HepG2 (cell line): Measurements from ENCODE around the gene TUBB4A. TPM values are rescaled to one million over a fixed set of nuclear protein-coding genes. Genes with fewer than 3 reads are reported as not detected.

ENCODE experiments used
- ATF7-NPFF ChIP-seq: sonication (generic); formaldehyde crosslinking; IDR thresholded peaks from 2 replicates; pipeline ENCODE4 v1.8.1; 2023; ENCODE audit warnings: mild to moderate bottlenecking, low read depth, missing genetic modification reagents, moderate library complexity
- ELF1 ChIP-seq: sonication (generic); formaldehyde crosslinking; IDR thresholded peaks from 2 replicates; pipeline ENCODE4 v1.4.0; 2020; ENCODE audit warnings: missing genetic modification reagents
- GLMP ChIP-seq: sonication (generic); formaldehyde crosslinking; IDR thresholded peaks from 2 replicates; pipeline ENCODE4 v1.9.0; 2021; ENCODE audit warnings: missing genetic modification reagents, mild to moderate bottlenecking, borderline replicate concordance
- GTF3A ChIP-seq: sonication (generic); formaldehyde crosslinking; conservative IDR thresholded peaks from 2 replicates; pipeline ENCODE4 v1.4.0; 2020; ENCODE audit warnings: mild to moderate bottlenecking, missing genetic modification reagents
- MXD3 ChIP-seq: IDR thresholded peaks from 2 replicates; pipeline ENCODE4 v1.6.1; 2016; ENCODE audit warnings: mild to moderate bottlenecking, missing biosample characterization, missing genetic modification reagents
- NFIC ChIP-seq: IDR thresholded peaks from 2 replicates; pipeline ENCODE4 v1.6.1; 2012; ENCODE audit warnings: mild to moderate bottlenecking, low read length, inconsistent platforms
- NFRKB ChIP-seq: fragments of 450-650 bp; IDR thresholded peaks from 2 replicates; pipeline ENCODE4 v1.6.1; 2017
- POGK ChIP-seq: sonication (generic); formaldehyde crosslinking; conservative IDR thresholded peaks from 2 replicates; pipeline ENCODE4 v1.8.0; 2022; ENCODE audit warnings: mild to moderate bottlenecking, moderate library complexity, missing genetic modification reagents
- TEF ChIP-seq: sonication (generic); formaldehyde crosslinking; IDR thresholded peaks from 2 replicates; pipeline ENCODE4 v1.5.0; 2020; ENCODE audit warnings: missing genetic modification reagents
- ZBTB21 ChIP-seq: sonication (generic); formaldehyde crosslinking; IDR thresholded peaks from 2 replicates; pipeline ENCODE4 v1.4.0; 2020; ENCODE audit warnings: missing genetic modification reagents
- ZBTB25 ChIP-seq: IDR thresholded peaks from 2 replicates; pipeline ENCODE4 v1.6.1; 2018; ENCODE audit warnings: missing genetic modification reagents
- ZBTB7A ChIP-seq: sonication (generic); formaldehyde crosslinking; IDR thresholded peaks from 2 replicates; pipeline ENCODE4 v1.8.0; 2022; ENCODE audit warnings: mild to moderate bottlenecking, missing genetic modification reagents
- ZNF180 ChIP-seq: sonication (generic); formaldehyde crosslinking; IDR thresholded peaks from 2 replicates; pipeline ENCODE4 v1.4.0; 2020; ENCODE audit warnings: low read depth, missing genetic modification reagents, borderline replicate concordance
- ZNF34 ChIP-seq: sonication (generic); formaldehyde crosslinking; IDR thresholded peaks from 2 replicates; pipeline ENCODE4 v1.4.0; 2020; ENCODE audit warnings: mild to moderate bottlenecking, missing genetic modification reagents, borderline replicate concordance
- ZNF768 ChIP-seq: sonication (generic); formaldehyde crosslinking; IDR thresholded peaks from 2 replicates; pipeline ENCODE4 v1.4.0; 2020; ENCODE audit warnings: missing genetic modification reagents
- polyA plus RNA-seq, 8 experiments: library from polyadenylated mRNA; depleted of rRNA in 3 of 8; stranded (reverse) in 7 of 8; unstranded in 1 of 8; fragments of >200 nt; fragmentation: Illumina TruSeq in 4 of 8; extraction: Trizol in 4 of 8; gene quantifications; 2 replicates each; pipeline versions ENCODE4 v1.2.1 to v1.2.3, GENCODE V29; 2011 to 2016; ENCODE audit warnings: low read depth in 4 of 8, missing spikeins in 1 of 8, mixed read lengths in 1 of 8; ENCODE audit not compliant: insufficient read depth in 1 of 8
- total RNA-seq, 5 experiments: library from RNA; depleted of rRNA; stranded (reverse); fragments of >200 nt; fragmentation: Illumina TruSeq; extraction: Trizol; gene quantifications; 2 replicates each; pipeline ENCODE4 v1.2.3, GENCODE V29; 2016; ENCODE audit warnings: low read depth in 1 of 5
- TF ChIP-seq, protein P1 (sequence below): IDR thresholded peaks from 2 replicates; pipeline ENCODE4 v1.6.1; 2016; ENCODE audit warnings: low read depth
- TF ChIP-seq, protein P2 (sequence below): sonication (generic); formaldehyde crosslinking; conservative IDR thresholded peaks from 2 replicates; pipeline ENCODE4 v1.4.0; 2020; ENCODE audit warnings: missing genetic modification reagents
- TF ChIP-seq, protein P3 (sequence below): sonication (generic); formaldehyde crosslinking; IDR thresholded peaks from 2 replicates; pipeline ENCODE4 v1.5.1; 2020; ENCODE audit warnings: missing genetic modification reagents, mild to moderate bottlenecking, borderline replicate concordance

Gene TUBB4A
- total and polyA plus RNA-seq, 2 of the 13 experiments (the other 11 are each of a cell fraction or from before 2014, with no cell fraction given), result not detected

DNA sequence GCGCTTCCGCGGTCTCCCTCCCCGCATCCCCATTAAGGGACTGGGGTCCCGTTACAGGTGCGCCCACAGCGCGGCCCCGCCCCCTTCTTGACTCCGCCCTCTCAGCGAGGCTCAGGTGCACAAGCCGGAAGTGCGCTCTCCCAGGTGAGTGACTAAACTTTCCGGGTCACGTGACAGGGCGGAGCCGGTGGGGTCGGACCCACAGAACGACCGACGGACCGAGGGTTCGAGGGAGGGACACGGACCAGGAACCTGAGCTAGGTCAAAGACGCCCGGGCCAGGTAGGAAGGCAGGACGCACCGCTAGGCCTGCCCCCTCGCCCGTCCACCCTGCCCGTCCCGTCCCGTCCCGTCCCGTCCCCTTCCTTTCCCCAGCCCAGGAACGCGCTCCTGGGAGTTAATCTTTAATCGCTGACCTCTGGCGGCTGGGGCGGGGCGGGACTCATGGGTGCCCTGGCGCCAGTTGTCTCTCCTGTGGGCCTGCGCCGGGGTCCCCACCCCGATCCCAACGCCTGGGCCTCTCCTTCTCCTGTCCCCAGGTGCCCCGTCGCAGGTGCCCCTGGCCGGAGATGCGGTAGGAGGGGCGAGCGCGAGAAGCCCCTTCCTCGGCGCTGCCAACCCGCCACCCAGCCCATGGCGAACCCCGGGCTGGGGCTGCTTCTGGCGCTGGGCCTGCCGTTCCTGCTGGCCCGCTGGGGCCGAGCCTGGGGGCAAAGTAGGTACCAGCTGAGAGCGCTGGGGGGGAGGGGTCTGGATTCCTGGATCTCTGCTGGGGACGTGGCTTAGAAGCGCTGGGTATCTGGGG, 37.8 kb downstream of the TUBB4A start, which contains the start of gene CRB3 (continued):
- TF ChIP-seq, protein P1, sequence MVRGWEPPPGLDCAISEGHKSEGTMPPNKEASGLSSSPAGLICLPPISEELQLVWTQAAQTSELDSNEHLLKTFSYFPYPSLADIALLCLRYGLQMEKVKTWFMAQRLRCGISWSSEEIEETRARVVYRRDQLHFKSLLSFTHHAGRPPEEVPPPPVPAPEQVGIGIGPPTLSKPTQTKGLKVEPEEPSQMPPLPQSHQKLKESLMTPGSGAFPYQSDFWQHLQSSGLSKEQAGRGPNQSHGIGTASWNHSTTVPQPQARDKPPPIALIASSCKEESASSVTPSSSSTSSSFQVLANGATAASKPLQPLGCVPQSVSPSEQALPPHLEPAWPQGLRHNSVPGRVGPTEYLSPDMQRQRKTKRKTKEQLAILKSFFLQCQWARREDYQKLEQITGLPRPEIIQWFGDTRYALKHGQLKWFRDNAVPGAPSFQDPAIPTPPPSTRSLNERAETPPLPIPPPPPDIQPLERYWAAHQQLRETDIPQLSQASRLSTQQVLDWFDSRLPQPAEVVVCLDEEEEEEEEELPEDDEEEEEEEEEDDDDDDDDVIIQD, result no peak
- no peak for TF ChIP-seq MXD3
- TF ChIP-seq POGK (CRISPR knock-in tag), result peak; percentile 20; the same call in 1 of the 2 replicates
- TF ChIP-seq ELF1, result peak; percentile 97
- TF ChIP-seq NFRKB, result no peak
- TF ChIP-seq ZNF768 (CRISPR knock-in tag), result no peak
- TF ChIP-seq TEF (CRISPR knock-in tag), result no peak
- TF ChIP-seq ZBTB7A (CRISPR knock-in tag), result no peak
- TF ChIP-seq, protein P2, sequence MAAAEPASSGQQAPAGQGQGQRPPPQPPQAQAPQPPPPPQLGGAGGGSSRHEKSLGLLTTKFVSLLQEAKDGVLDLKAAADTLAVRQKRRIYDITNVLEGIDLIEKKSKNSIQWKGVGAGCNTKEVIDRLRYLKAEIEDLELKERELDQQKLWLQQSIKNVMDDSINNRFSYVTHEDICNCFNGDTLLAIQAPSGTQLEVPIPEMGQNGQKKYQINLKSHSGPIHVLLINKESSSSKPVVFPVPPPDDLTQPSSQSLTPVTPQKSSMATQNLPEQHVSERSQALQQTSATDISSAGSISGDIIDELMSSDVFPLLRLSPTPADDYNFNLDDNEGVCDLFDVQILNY (CRISPR knock-in tag), result no peak
- TF ChIP-seq, protein P3, sequence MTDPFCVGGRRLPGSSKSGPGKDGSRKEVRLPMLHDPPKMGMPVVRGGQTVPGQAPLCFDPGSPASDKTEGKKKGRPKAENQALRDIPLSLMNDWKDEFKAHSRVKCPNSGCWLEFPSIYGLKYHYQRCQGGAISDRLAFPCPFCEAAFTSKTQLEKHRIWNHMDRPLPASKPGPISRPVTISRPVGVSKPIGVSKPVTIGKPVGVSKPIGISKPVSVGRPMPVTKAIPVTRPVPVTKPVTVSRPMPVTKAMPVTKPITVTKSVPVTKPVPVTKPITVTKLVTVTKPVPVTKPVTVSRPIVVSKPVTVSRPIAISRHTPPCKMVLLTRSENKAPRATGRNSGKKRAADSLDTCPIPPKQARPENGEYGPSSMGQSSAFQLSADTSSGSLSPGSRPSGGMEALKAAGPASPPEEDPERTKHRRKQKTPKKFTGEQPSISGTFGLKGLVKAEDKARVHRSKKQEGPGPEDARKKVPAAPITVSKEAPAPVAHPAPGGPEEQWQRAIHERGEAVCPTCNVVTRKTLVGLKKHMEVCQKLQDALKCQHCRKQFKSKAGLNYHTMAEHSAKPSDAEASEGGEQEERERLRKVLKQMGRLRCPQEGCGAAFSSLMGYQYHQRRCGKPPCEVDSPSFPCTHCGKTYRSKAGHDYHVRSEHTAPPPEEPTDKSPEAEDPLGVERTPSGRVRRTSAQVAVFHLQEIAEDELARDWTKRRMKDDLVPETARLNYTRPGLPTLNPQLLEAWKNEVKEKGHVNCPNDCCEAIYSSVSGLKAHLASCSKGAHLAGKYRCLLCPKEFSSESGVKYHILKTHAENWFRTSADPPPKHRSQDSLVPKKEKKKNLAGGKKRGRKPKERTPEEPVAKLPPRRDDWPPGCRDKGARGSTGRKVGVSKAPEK (CRISPR knock-in tag), result no peak
- TF ChIP-seq ZBTB21, result no peak
- no peak for TF ChIP-seq ZNF34
- TF ChIP-seq GTF3A, result no peak
- TF ChIP-seq ZNF180, result no peak
- TF ChIP-seq GLMP, result no peak
- TF ChIP-seq ATF7-NPFF (CRISPR knock-in tag), result no peak; the same call in 1 of the 2 replicates
- no peak for TF ChIP-seq NFIC
- TF ChIP-seq ZBTB25 (CRISPR knock-in tag), result no peak
